IMR-90 (cell line): Measurements from ENCODE around the gene OTOA. TPM values are rescaled to one million over a fixed set of nuclear protein-coding genes. Genes with fewer than 3 reads are reported as not detected.

Source experiments
- ATAC-seq: fragments of 200-7000 bp; cut with Tn5 transposase; 2 replicates; pipeline ENCODE4 v1.9.1; 2020; ENCODE audit warnings: low read depth, mild to moderate bottlenecking, moderate library complexity
- BruUV-seq: library from RNA; stranded (reverse); fragments of 400-500 nt; replicated peaks from 2 replicates; lab custom pipeline; 2021; lab: Mats Ljungman, UMichigan
- CTCF ChIA-PET: fragments of 300-600 bp; formaldehyde crosslinking; extraction: SDS; loops from one replicate; lab custom pipeline; 2021; ENCODE audit warnings: antibody characterized with exemption; lab: Yijun Ruan, JAX
- POLR2A ChIA-PET: fragments of 300-600 bp; sonication (Branson Sonifier 250); formaldehyde crosslinking; loops from one replicate; lab custom pipeline; 2022; ENCODE audit warnings: antibody characterized with exemption; ENCODE audit not compliant: unreplicated experiment; lab: Charles Lee
- DNase-seq: peaks from one replicate; pipeline ENCODE4 v3.0.0; 2013
- H2AFZ ChIP-seq: replicated peaks from 2 replicates; pipeline ENCODE3; 2013; ENCODE audit warnings: low read length, mild to moderate bottlenecking; ENCODE audit not compliant: poor library complexity
- H2AK5ac ChIP-seq: 2 replicates; pipeline ENCODE4 v1.6.1; 2013; ENCODE audit warnings: low read depth, low read length, inconsistent platforms
- H2AK9ac ChIP-seq: replicated peaks from 2 replicates; pipeline ENCODE3; 2013; ENCODE audit warnings: mild to moderate bottlenecking, low read depth, low read length, moderate library complexity; ENCODE audit not compliant: poor library complexity
- H2BK120ac ChIP-seq: 2 replicates; pipeline ENCODE4 v1.6.1; 2013; ENCODE audit warnings: low read depth, low read length, inconsistent platforms
- H2BK15ac ChIP-seq: 3 replicates; pipeline ENCODE4 v1.6.1; 2013; ENCODE audit warnings: low read depth, low read length, inconsistent platforms
- H2BK20ac ChIP-seq: 2 replicates; pipeline ENCODE4 v1.6.1; 2013; ENCODE audit warnings: low read depth, mild to moderate bottlenecking, inconsistent platforms, low read length, moderate library complexity
- H2BK5ac ChIP-seq: 2 replicates; pipeline ENCODE4 v1.6.1; 2013; ENCODE audit warnings: mild to moderate bottlenecking, low read depth, low read length, inconsistent platforms; ENCODE audit not compliant: poor library complexity, severe bottlenecking
- H3K14ac ChIP-seq: replicated peaks from 2 replicates; pipeline ENCODE4 v1.6.1; 2013; ENCODE audit warnings: low read depth, low read length, inconsistent platforms
- H3K18ac ChIP-seq: 2 replicates; pipeline ENCODE4 v1.6.1; 2013; ENCODE audit warnings: low read depth, low read length, control low read depth
- H3K23ac ChIP-seq: 2 replicates; pipeline ENCODE4 v1.6.1; 2013; ENCODE audit warnings: low read depth, low read length, inconsistent platforms
- H3K27ac ChIP-seq: 2 replicates; pipeline ENCODE4 v1.5.1; 2013; ENCODE audit warnings: mild to moderate bottlenecking, control low read depth, low read length; ENCODE audit not compliant: insufficient read depth
- H3K27me3 ChIP-seq: 2 replicates; pipeline ENCODE4 v1.6.1; 2013; ENCODE audit warnings: low read length; ENCODE audit not compliant: control insufficient read depth, insufficient read depth
- H3K36me3 ChIP-seq: 2 replicates; pipeline ENCODE4 v1.6.1; 2013; ENCODE audit warnings: low read length, mixed read lengths; ENCODE audit not compliant: control insufficient read depth, insufficient read depth
- H3K4ac ChIP-seq: 2 replicates; pipeline ENCODE4 v1.6.1; 2013; ENCODE audit warnings: low read depth, low read length, inconsistent platforms
- H3K4me1 ChIP-seq: 2 replicates; pipeline ENCODE4 v1.6.1; 2013; ENCODE audit warnings: low read length, mixed read lengths; ENCODE audit not compliant: control insufficient read depth, insufficient read depth
- H3K4me2 ChIP-seq: 2 replicates; pipeline ENCODE4 v1.6.1; 2013; ENCODE audit warnings: low read depth, mild to moderate bottlenecking, control low read depth, low read length, moderate library complexity
- H3K4me3 ChIP-seq: 2 replicates; pipeline ENCODE4 v1.5.1; 2013; ENCODE audit warnings: low read depth, mild to moderate bottlenecking, control low read depth, low read length, moderate library complexity; ENCODE audit not compliant: insufficient read depth
- H3K56ac ChIP-seq: 2 replicates; pipeline ENCODE4 v1.6.1; 2013; ENCODE audit warnings: low read length, inconsistent platforms; ENCODE audit not compliant: insufficient read depth; ENCODE audit errors: extremely low read depth
- H3K79me1 ChIP-seq, 2 experiments: 2 replicates each; pipeline ENCODE4 v1.6.1; 2013; ENCODE audit warnings: low read length in 2 of 2, inconsistent platforms in 1 of 2, low read depth in 1 of 2
- H3K9ac ChIP-seq: 2 replicates; pipeline ENCODE4 v1.6.1; 2013; ENCODE audit warnings: low read depth, low read length, control low read depth
- H3K9me1 ChIP-seq: 2 replicates; pipeline ENCODE4 v1.6.1; 2013; ENCODE audit warnings: low read length, inconsistent platforms; ENCODE audit not compliant: insufficient read depth
- H3K9me3 ChIP-seq: 2 replicates; pipeline ENCODE4 v1.6.1; 2013; ENCODE audit warnings: low read length; ENCODE audit not compliant: control insufficient read depth, insufficient read depth
- H4K20me1 ChIP-seq: 2 replicates; pipeline ENCODE4 v1.6.1; 2013; ENCODE audit warnings: low read length, inconsistent platforms; ENCODE audit not compliant: insufficient read depth
- H4K5ac ChIP-seq: 2 replicates; pipeline ENCODE4 v1.6.1; 2013; ENCODE audit warnings: mild to moderate bottlenecking, low read depth, low read length, control low read depth
- H4K8ac ChIP-seq, 2 experiments: 2 replicates each; pipeline ENCODE4 v1.6.1; 2013; ENCODE audit warnings: low read depth in 2 of 2, low read length in 2 of 2, control low read depth in 1 of 2, inconsistent platforms in 1 of 2
- H4K91ac ChIP-seq: 2 replicates; pipeline ENCODE4 v1.6.1; 2013; ENCODE audit warnings: low read depth, low read length, inconsistent platforms; ENCODE audit not compliant: insufficient read depth
- NFE2L2 ChIP-seq: fragments of 150-350 bp; IDR thresholded peaks from 2 replicates; pipeline ENCODE4 v1.6.1; 2016; ENCODE audit warnings: low read depth, mild to moderate bottlenecking, low read length
- POLR2A ChIP-seq: IDR thresholded peaks from 2 replicates; pipeline ENCODE4 v1.6.1; 2012; ENCODE audit warnings: mild to moderate bottlenecking, low read depth, low read length
- SMC3 ChIP-seq: fragments of 150-350 bp; IDR thresholded peaks from 2 replicates; pipeline ENCODE4 v1.6.1; 2016; ENCODE audit warnings: low read depth, mild to moderate bottlenecking, antibody characterized with exemption, low read length, moderate library complexity
- WGBS, 2 experiments: methylation state at CpG; one replicate each; pipeline versions ENCODE4 v1.1.5 to v1.1.7; 2013; ENCODE audit warnings: missing lambda C conversion rate in 2 of 2; ENCODE audit not compliant: insufficient read length in 1 of 2; ENCODE audit errors: extremely low coverage in 2 of 2; 5-methylcytosine and 5-hydroxymethylcytosine counted together
- dilution Hi-C: fragments of 300-500 bp; cut with HindIII; formaldehyde crosslinking; loops from one replicate; pipeline ENCODE4 v1.14.3; 2018; ENCODE audit warnings: low sequenced_read_pairs; ENCODE audit not compliant: unreplicated experiment
- in situ Hi-C: fragments of 300-500 bp; cut with MboI; formaldehyde crosslinking; loops from 3 replicates; pipeline ENCODE4 v1.14.3; 2019; ENCODE audit warnings: low sequenced_read_pairs, inconsistent platforms, mixed read lengths
- intact Hi-C: fragments of 100-400 bp; cut with micrococcal nuclease; formaldehyde crosslinking; loops from 2 replicates; pipeline ENCODE4 v1.10.0; 2022
- polyA plus RNA-seq, 3 experiments: library from polyadenylated mRNA; depleted of rRNA; stranded (reverse); fragments of >200 nt; gene quantifications; 2 replicates each; pipeline ENCODE4 v1.2.3, GENCODE V29; 2012; ENCODE audit warnings: low replicate concordance in 1 of 3
- total RNA-seq: library from RNA; depleted of rRNA; stranded (reverse); fragments of >200 nt; gene quantifications from 2 replicates; pipeline ENCODE4 v1.2.3, GENCODE V29; 2012
- TF ChIP-seq, protein P1 (sequence below): fragments of 150-350 bp; IDR thresholded peaks from 2 replicates; pipeline ENCODE4 v1.6.1; 2017; ENCODE audit warnings: mild to moderate bottlenecking, antibody characterized with exemption, low read length, low read depth
- TF ChIP-seq, protein P2 (sequence below): fragments of 150-350 bp; IDR thresholded peaks from 2 replicates; pipeline ENCODE4 v1.6.1; 2016; ENCODE audit warnings: low read depth, mild to moderate bottlenecking, low read length, moderate library complexity, borderline replicate concordance

Gene OTOA
- total and polyA plus RNA-seq, 2 of the 4 experiments (the other 2 are of a cell fraction) = 0.02 TPM; not detected in 1

DNA sequence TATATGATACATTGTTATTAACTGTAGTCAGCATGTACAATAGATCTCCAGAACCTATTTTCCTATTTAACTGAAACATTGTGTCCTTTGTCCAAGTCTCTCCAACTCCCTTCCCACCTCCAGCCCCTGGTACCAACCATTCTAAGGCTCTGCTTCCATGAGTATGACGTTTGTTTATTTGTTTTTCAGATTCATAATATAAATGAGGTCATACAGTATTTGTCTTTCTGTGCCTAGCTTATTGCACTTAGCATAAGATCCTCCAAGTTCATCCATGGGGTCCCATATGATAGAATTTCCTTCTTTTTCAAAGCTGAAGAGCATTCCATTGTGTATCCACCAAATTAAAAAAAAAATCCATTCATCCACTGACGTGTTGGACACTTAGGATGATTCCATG, 39.4 kb downstream of the OTOA start:
- no peak overlapping the region for H3K4me3 ChIP-seq
- no peak overlapping the region for H4K8ac ChIP-seq
- peaks cover 5% of the 10 kb centered on the region; the same call in 1 of the 2 replicates for H3K27me3 ChIP-seq
- no peaks in the 10 kb centered on the region for H3K36me3 ChIP-seq
- no peak overlapping the region for H2AK9ac ChIP-seq
- WGBS, 2 experiments = no CpG with 5 or more reads among the region's 2 CpGs
- CTCF ChIA-PET = no interaction called here
- no peak overlapping the region for H2AFZ ChIP-seq
- no peak overlapping the region for H2BK120ac ChIP-seq
- H3K4ac ChIP-seq = no peak overlapping the region
- no TSS peak for BruUV-seq
- in situ Hi-C loops (loop anchor here (10.0 kb wide), 1 partner anchor 118 kb away; no protein-coding TSS in a partner anchor), intact Hi-C loops (no loop called here), dilution Hi-C loops (no loop called here)
- no peak overlapping the region for H3K4me2 ChIP-seq
- H3K56ac ChIP-seq = no peak overlapping the region
- H3K23ac ChIP-seq = no peak overlapping the region
- POLR2A ChIA-PET = no interaction called here
- no peak overlapping the region for H3K9ac ChIP-seq
- no peak overlapping the region for H4K91ac ChIP-seq
- H3K9me3 ChIP-seq = no peaks in the 10 kb centered on the region
- H3K79me1 ChIP-seq = no peaks in the 10 kb centered on the region
- H2BK20ac ChIP-seq = no peak overlapping the region
- TF ChIP-seq SMC3 (no peak), NFE2L2 (no peak), POLR2A (no peak)
- TF ChIP-seq, protein P1, sequence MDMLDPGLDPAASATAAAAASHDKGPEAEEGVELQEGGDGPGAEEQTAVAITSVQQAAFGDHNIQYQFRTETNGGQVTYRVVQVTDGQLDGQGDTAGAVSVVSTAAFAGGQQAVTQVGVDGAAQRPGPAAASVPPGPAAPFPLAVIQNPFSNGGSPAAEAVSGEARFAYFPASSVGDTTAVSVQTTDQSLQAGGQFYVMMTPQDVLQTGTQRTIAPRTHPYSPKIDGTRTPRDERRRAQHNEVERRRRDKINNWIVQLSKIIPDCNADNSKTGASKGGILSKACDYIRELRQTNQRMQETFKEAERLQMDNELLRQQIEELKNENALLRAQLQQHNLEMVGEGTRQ = no peak
- TF ChIP-seq, protein P2, sequence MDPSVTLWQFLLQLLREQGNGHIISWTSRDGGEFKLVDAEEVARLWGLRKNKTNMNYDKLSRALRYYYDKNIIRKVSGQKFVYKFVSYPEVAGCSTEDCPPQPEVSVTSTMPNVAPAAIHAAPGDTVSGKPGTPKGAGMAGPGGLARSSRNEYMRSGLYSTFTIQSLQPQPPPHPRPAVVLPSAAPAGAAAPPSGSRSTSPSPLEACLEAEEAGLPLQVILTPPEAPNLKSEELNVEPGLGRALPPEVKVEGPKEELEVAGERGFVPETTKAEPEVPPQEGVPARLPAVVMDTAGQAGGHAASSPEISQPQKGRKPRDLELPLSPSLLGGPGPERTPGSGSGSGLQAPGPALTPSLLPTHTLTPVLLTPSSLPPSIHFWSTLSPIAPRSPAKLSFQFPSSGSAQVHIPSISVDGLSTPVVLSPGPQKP = no peak
- no peak overlapping the region for H3K14ac ChIP-seq
- DNase-seq (no peak), ATAC-seq (no peak)
- H3K27ac ChIP-seq = no peak overlapping the region
- no peaks in the 10 kb centered on the region for H3K4me1 ChIP-seq
- H3K9me1 ChIP-seq = no peaks in the 10 kb centered on the region
- H2BK5ac ChIP-seq = no peak overlapping the region
- H2AK5ac ChIP-seq = no peak overlapping the region
- no peak overlapping the region for H4K5ac ChIP-seq
- H2BK15ac ChIP-seq = no peak overlapping the region
- H3K18ac ChIP-seq = no peak overlapping the region
- no peaks in the 10 kb centered on the region for H4K20me1 ChIP-seq
